HCT116 (cell line): ENCODE data around the gene TMEM164. TPM values are rescaled to one million over a fixed set of nuclear protein-coding genes. Genes with fewer than 3 reads are reported as not detected.

Experiments used
- ATAC-seq: fragments of 200-7000 bp; cut with Tn5 transposase; 2 replicates; pipeline ENCODE4 v1.9.1; 2020; ENCODE audit warnings: mild to moderate bottlenecking, moderate library complexity
- BruUV-seq: library from RNA; stranded (reverse); fragments of 400-500 nt; replicated peaks from 2 replicates; lab custom pipeline; 2021; lab: Mats Ljungman, UMichigan
- CTCF ChIA-PET: fragments of 300-600 bp; sonication (Branson Sonifier 250); formaldehyde crosslinking; loops from one replicate; lab custom pipeline; 2021; ENCODE audit warnings: antibody characterized with exemption; lab: Charles Lee
- POLR2A ChIA-PET: fragments of 300-600, 350-600 bp; sonication (Branson Sonifier 250); formaldehyde crosslinking; loops from one replicate; lab custom pipeline; 2021; ENCODE audit warnings: antibody characterized with exemption; lab: Charles Lee
- RAD21 ChIA-PET, 2 experiments: fragments of 300-600 bp; sonication (Branson Sonifier 250); formaldehyde crosslinking; loops; one replicate each; lab custom pipeline; 2023; ENCODE audit warnings: low total read pairs in 2 of 2; ENCODE audit not compliant: uncharacterized antibody in 2 of 2, unreplicated experiment in 2 of 2, low non-redundant PET in 1 of 2; lab: Charles Lee
- DNase-seq: peaks from one replicate; pipeline ENCODE4 v3.0.0-alpha.2; 2010; ENCODE audit warnings: low read depth, low spot score
- H2AFZ ChIP-seq: fragments of 200-600 bp; shearing (Covaris generic), sonication (generic); 2 replicates; pipeline ENCODE4 v1.6.1; 2017; ENCODE audit warnings: low read depth, mixed run types, mixed read lengths, antibody characterized with exemption, low read length; ENCODE audit not compliant: poor library complexity, severe bottlenecking
- H3K27ac ChIP-seq: 2 replicates; pipeline ENCODE4 v1.5.1; 2012; ENCODE audit warnings: low read depth, low read length
- H3K27me3 ChIP-seq: fragments of 200-600 bp; sonication (generic); 2 replicates; pipeline ENCODE4 v1.6.1; 2016; ENCODE audit warnings: mixed run types, low read length, mixed read lengths; ENCODE audit not compliant: insufficient read depth
- H3K36me3 ChIP-seq, 2 experiments: fragments of 200-500 bp in 1 of 2; fragments of 200-600 bp in 1 of 2; sonication (Bioruptor generic) in 1 of 2; sonication (generic) in 1 of 2; 2 replicates each; pipeline versions ENCODE4 v1.5.1 to v1.6.1; 2014 to 2016; ENCODE audit warnings: low read length in 2 of 2, inconsistent platforms in 1 of 2, mixed read lengths in 1 of 2, mixed run types in 1 of 2; ENCODE audit not compliant: insufficient read depth in 2 of 2, control insufficient read depth in 1 of 2
- H3K4me1 ChIP-seq, 2 experiments: fragments of 200-600 bp in 1 of 2; sonication (generic) in 1 of 2; 2 replicates each; pipeline versions ENCODE4 v1.5.1 to v1.6.1; 2012 to 2017; ENCODE audit warnings: low read length in 2 of 2, inconsistent platforms in 1 of 2, mild to moderate bottlenecking in 1 of 2, mixed read lengths in 1 of 2, mixed run types in 1 of 2, moderate library complexity in 1 of 2; ENCODE audit not compliant: insufficient read depth in 2 of 2, control insufficient read depth in 1 of 2
- H3K4me2 ChIP-seq: fragments of 200-600 bp; sonication (generic); 2 replicates; pipeline ENCODE4 v1.6.1; 2017; ENCODE audit warnings: mixed run types, low read length, mixed read lengths
- H3K4me3 ChIP-seq, 2 experiments: fragments of 200-600 bp in 1 of 2; sonication (generic) in 1 of 2; replicated peaks in 1 of 2; 2 replicates each; pipeline ENCODE4 v1.5.1; 2011 to 2016; ENCODE audit warnings: low read length in 2 of 2, control low read depth in 1 of 2, low read depth in 1 of 2, mild to moderate bottlenecking in 1 of 2, mixed read lengths in 1 of 2, mixed run types in 1 of 2
- H3K79me2 ChIP-seq: fragments of 200-600 bp; sonication (generic); 2 replicates; pipeline ENCODE4 v1.6.1; 2017; ENCODE audit warnings: mild to moderate bottlenecking, mixed run types, low read length, moderate library complexity, mixed read lengths; ENCODE audit not compliant: insufficient read depth
- H3K9ac ChIP-seq: fragments of 200-600 bp; sonication (generic); 2 replicates; pipeline ENCODE4 v1.6.1; 2016; ENCODE audit warnings: low read length, mixed read lengths
- H3K9me2 ChIP-seq: fragments of 200-600 bp; sonication (generic), shearing (Covaris generic); 2 replicates; pipeline ENCODE4 v1.6.1; 2017; ENCODE audit warnings: mixed run types, mild to moderate bottlenecking, moderate library complexity; ENCODE audit not compliant: insufficient read depth
- H3K9me3 ChIP-seq, 2 experiments: fragments of 200-500 bp in 1 of 2; fragments of 200-600 bp in 1 of 2; sonication (Bioruptor generic) in 1 of 2; sonication (generic) in 1 of 2; 2 replicates each; pipeline ENCODE4 v1.6.1; 2014 to 2017; ENCODE audit warnings: low read length in 2 of 2, mixed read lengths in 2 of 2, inconsistent platforms in 1 of 2, low read depth in 1 of 2, mild to moderate bottlenecking in 1 of 2, mixed run types in 1 of 2, moderate library complexity in 1 of 2; ENCODE audit not compliant: control insufficient read depth in 1 of 2, insufficient read depth in 1 of 2
- H4K20me1 ChIP-seq: fragments of 200-600 bp; sonication (generic), shearing (Covaris generic); 2 replicates; pipeline ENCODE4 v1.6.1; 2017; ENCODE audit warnings: mixed run types, mild to moderate bottlenecking, moderate library complexity; ENCODE audit not compliant: insufficient read depth
- ATF3 ChIP-seq: IDR thresholded peaks from 2 replicates; pipeline ENCODE4 v1.6.1; 2012
- CEBPB ChIP-seq: IDR thresholded peaks from 2 replicates; pipeline ENCODE4 v1.6.1; 2012; ENCODE audit warnings: low read depth
- CTCF ChIP-seq, 3 experiments: fragments of 200-600 bp in 1 of 3; sonication (generic) in 1 of 3; IDR thresholded peaks in 2 of 3; conservative IDR thresholded peaks in 1 of 3; 2 replicates each; pipeline ENCODE4 v1.5.1; 2012 to 2017; ENCODE audit warnings: low read depth in 2 of 3, low read length in 2 of 3, antibody characterized with exemption in 1 of 3, borderline replicate concordance in 1 of 3, control low read depth in 1 of 3, mild to moderate bottlenecking in 1 of 3, mixed read lengths in 1 of 3, mixed run types in 1 of 3, moderate library complexity in 1 of 3; ENCODE audit not compliant: insufficient read depth in 1 of 3
- ELF1 ChIP-seq: IDR thresholded peaks from 2 replicates; pipeline ENCODE4 v1.6.1; 2012; ENCODE audit warnings: low read depth, borderline replicate concordance
- EZH2 ChIP-seq: fragments of 200-600 bp; sonication (generic); IDR thresholded peaks from 2 replicates; pipeline ENCODE4 v1.6.1; 2017; ENCODE audit warnings: antibody characterized with exemption, mixed run types
- EZH2phosphoT487 ChIP-seq: fragments of 200-600 bp; IDR thresholded peaks from 2 replicates; pipeline ENCODE4 v1.6.1; 2018; ENCODE audit warnings: antibody characterized with exemption, borderline replicate concordance
- FOSL1 ChIP-seq: IDR thresholded peaks from 2 replicates; pipeline ENCODE4 v1.6.1; 2012; ENCODE audit warnings: low read depth
- JUND ChIP-seq: IDR thresholded peaks from 2 replicates; pipeline ENCODE4 v1.6.1; 2012
- MAX ChIP-seq: IDR thresholded peaks from 2 replicates; pipeline ENCODE4 v1.6.1; 2012
- POLR2AphosphoS5 ChIP-seq: IDR thresholded peaks from 2 replicates; pipeline ENCODE4 v1.6.1; 2011; ENCODE audit warnings: mild to moderate bottlenecking, low read depth, low read length, moderate library complexity
- RAD21 ChIP-seq: IDR thresholded peaks from 2 replicates; pipeline ENCODE4 v1.6.1; 2012; ENCODE audit warnings: low read depth, mild to moderate bottlenecking
- REST ChIP-seq: IDR thresholded peaks from 2 replicates; pipeline ENCODE4 v1.6.1; 2012; ENCODE audit warnings: low read depth
- SIN3A ChIP-seq: IDR thresholded peaks from 2 replicates; pipeline ENCODE4 v1.6.1; 2012; ENCODE audit warnings: low read depth
- ZNF274 ChIP-seq: fragments of 200-500 bp; sonication (Bioruptor generic); IDR thresholded peaks from 2 replicates; pipeline ENCODE4 v1.6.1; 2014; ENCODE audit warnings: mild to moderate bottlenecking, low read depth, low read length, inconsistent platforms
- intact Hi-C: fragments of 100-400 bp; cut with micrococcal nuclease; formaldehyde crosslinking; loops from 2 replicates; pipeline ENCODE4 v1.10.0; 2022
- total RNA-seq: library from RNA; stranded (reverse); gene quantifications from one replicate; pipeline ENCODE4 v1.2.1, GENCODE V29; 2021; ENCODE audit not compliant: unreplicated experiment

Gene TMEM164
- total RNA-seq, 1 experiment from 2014 or later, result 18.7 TPM

GRCh38 chrX:110224926-110225617 is 222.2 kb downstream of the TMEM164 start:
- H3K4me2 ChIP-seq, result no peak overlapping the region
- H2AFZ ChIP-seq, result no peak overlapping the region
- DNase-seq (no peak), ATAC-seq (no peak)
- no peak overlapping the region for H3K4me3 ChIP-seq
- ChIA-PET CTCF (no interaction called here), RAD21 (no interaction called here)
- H3K9me3 ChIP-seq, result no peaks in the 10 kb centered on the region
- H3K27me3 ChIP-seq, result no peaks in the 10 kb centered on the region
- intact Hi-C loops, result no loop called here
- no peaks in the 10 kb centered on the region for H4K20me1 ChIP-seq
- no peaks in the 10 kb centered on the region for H3K9me2 ChIP-seq
- BruUV-seq, result no TSS peak
- H3K4me1 ChIP-seq, result peaks cover 9 to 26% of the 10 kb centered on the region in 2 experiments; a peak in 3 of 4 replicates
- no peaks in the 10 kb centered on the region for H3K36me3 ChIP-seq
- no peak for TF ChIP-seq EZH2
- no peak for TF ChIP-seq MAX
- TF ChIP-seq ATF3, result no peak
- no peak for TF ChIP-seq EZH2phosphoT487
- no peak for TF ChIP-seq CTCF (IDR thresholded peaks at IDR 0.05 in 2 of 3, conservative IDR thresholded peaks at IDR 0.05 in 1 of 3; ENCODE audit: borderline replicate concordance in 1 of 3, insufficient read depth in 1 of 3, low read depth in 2 of 3, low read length in 2 of 3)
- no peak for TF ChIP-seq RAD21
- TF ChIP-seq REST, result no peak
- no peak for TF ChIP-seq SIN3A
- no peak for TF ChIP-seq ZNF274
- no peak for TF ChIP-seq ELF1
- no peak for TF ChIP-seq FOSL1
- TF ChIP-seq CEBPB, result no peak
- no peak for TF ChIP-seq POLR2AphosphoS5
- TF ChIP-seq JUND, result no peak
- TF ChIP-seq, all 23 proteins: peak for 0
- Histone ChIP-seq H3K9ac (no peak overlapping the region), H3K79me2 (no peaks in the 10 kb centered on the region), H3K27ac (no peak overlapping the region)
- POLR2A ChIA-PET, result no interaction called here
